ENCODE measurements around the gene ASB12. TPM values are rescaled to one million over a fixed set of nuclear protein-coding genes. Genes with fewer than 3 reads are reported as not detected.

The ASB12 gene
- total and polyA plus RNA-seq, 10 of the 15 experiments (the other 5 are each of a cell fraction or from before 2014, with no cell fraction given): 0.07 to 0.35 (median 0.14) TPM; not detected in 6

- TF ChIP-seq ATF2 (IDR thresholded peaks at IDR 0.05; ENCODE audit: low read length): no peak
- no peak for TF ChIP-seq WRNIP1 (IDR thresholded peaks at IDR 0.05; ENCODE audit: borderline replicate concordance, low read depth, low read length)
- TF ChIP-seq ZSCAN29 (IDR thresholded peaks at IDR 0.05): peak; percentile 8; the same call in 1 of the 2 replicates
- no peak for TF ChIP-seq ZZZ3 (IDR thresholded peaks at IDR 0.05; ENCODE audit: control insufficient read depth, insufficient read length, low read depth)
- TF ChIP-seq LARP7 (IDR thresholded peaks at IDR 0.05): no peak
- no peak for TF ChIP-seq EED (IDR thresholded peaks at IDR 0.05; ENCODE audit: low read depth)
- no peak for TF ChIP-seq SIX5 (IDR thresholded peaks at IDR 0.05; ENCODE audit: low read depth, low read length, severe bottlenecking)
- TF ChIP-seq USF1 (IDR thresholded peaks at IDR 0.05; ENCODE audit: borderline replicate concordance, extremely low read length, insufficient read depth, low read depth, low read length): no peak
- TF ChIP-seq ZBTB4 (CRISPR knock-in tag; IDR thresholded peaks at IDR 0.05): no peak
- no peak for TF ChIP-seq E2F8 (IDR thresholded peaks at IDR 0.05; ENCODE audit: low read depth, partially characterized antibody)
- TF ChIP-seq STAT3 (IDR thresholded peaks at IDR 0.05; ENCODE audit: low read depth, low read length): no peak
- peak; percentile 69 for TF ChIP-seq CBFB (IDR thresholded peaks at IDR 0.05; ENCODE audit: low read depth)
Measured at GRCh38 chrX:64205735-64206501, 24.5 kb downstream of the ASB12 start (continued).

Data from GM12878 (cell line).